ENCODE measurements around the gene BST2.

The BST2 gene

GRCh38 chr19:17390665-17391370, 14.6 kb downstream of the BST2 start:
- DNase-seq (ENCODE audit: low spot score): peak; percentile 98
- TF ChIP-seq CTCF (IDR thresholded peaks at IDR 0.05; ENCODE audit: borderline replicate concordance, control extremely low read depth, extremely low read depth, insufficient read depth, missing control alignments): peak; percentile 92
- in situ Hi-C loops (cut with MboI; ENCODE audit: low sequenced_read_pairs, unreplicated experiment): no loop called here

DNA sequence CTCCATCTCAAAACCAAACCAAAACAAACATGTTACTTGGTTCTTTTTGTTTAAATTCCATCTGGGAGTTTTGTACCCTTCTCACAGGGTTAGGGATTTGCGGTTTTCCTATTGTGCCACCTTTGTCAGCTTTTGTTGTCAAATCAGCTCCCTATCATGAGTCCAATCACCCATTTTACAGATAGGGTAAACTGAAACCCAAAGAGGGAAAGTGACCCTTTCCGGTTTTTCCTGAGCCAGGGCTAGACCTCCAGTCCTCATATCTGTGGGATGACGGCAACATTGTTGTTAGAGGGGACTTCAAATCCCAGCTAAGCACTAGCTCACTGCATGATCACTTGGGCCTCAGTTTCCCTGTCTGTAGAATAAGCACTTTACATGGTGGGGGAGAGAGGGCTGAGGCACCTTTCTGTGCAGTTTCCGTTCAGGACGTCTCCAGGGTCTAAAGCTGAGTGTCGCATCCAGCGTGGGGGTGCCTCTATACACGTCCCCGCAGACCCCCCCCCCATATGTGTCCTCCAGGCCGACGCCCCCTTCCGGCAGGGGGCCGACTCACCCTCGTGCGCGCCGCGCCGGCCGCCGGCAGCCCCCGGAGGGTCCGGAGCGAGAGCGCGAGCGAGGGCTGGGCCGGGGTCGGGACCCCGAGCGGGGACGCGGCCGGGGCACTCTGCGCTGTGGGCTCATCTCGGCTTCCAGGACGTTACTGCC, 15.3 kb downstream of the BST2 start:
- peak; percentile 10 for TF ChIP-seq CTCF (IDR thresholded peaks at IDR 0.05; ENCODE audit: borderline replicate concordance, control extremely low read depth, extremely low read depth, insufficient read depth, missing control alignments)
- peak; percentile 35 for DNase-seq (ENCODE audit: low spot score)
- in situ Hi-C loops (cut with MboI; ENCODE audit: low sequenced_read_pairs, unreplicated experiment): loop anchor here (5.0 to 10.0 kb wide), 2 partner anchors 43 to 95 kb away; no protein-coding TSS in a partner anchor

GRCh38 chr19:17389288-17389687, 16.1 kb downstream of the BST2 start:
- in situ Hi-C loops (cut with MboI; ENCODE audit: low sequenced_read_pairs, unreplicated experiment): loop anchor here (5.0 to 10.0 kb wide), 2 partner anchors 42 to 94 kb away; no protein-coding TSS in a partner anchor
- DNase-seq (ENCODE audit: low spot score): no peak
- TF ChIP-seq CTCF (IDR thresholded peaks at IDR 0.05; ENCODE audit: borderline replicate concordance, control extremely low read depth, extremely low read depth, insufficient read depth, missing control alignments): no peak

DNA sequence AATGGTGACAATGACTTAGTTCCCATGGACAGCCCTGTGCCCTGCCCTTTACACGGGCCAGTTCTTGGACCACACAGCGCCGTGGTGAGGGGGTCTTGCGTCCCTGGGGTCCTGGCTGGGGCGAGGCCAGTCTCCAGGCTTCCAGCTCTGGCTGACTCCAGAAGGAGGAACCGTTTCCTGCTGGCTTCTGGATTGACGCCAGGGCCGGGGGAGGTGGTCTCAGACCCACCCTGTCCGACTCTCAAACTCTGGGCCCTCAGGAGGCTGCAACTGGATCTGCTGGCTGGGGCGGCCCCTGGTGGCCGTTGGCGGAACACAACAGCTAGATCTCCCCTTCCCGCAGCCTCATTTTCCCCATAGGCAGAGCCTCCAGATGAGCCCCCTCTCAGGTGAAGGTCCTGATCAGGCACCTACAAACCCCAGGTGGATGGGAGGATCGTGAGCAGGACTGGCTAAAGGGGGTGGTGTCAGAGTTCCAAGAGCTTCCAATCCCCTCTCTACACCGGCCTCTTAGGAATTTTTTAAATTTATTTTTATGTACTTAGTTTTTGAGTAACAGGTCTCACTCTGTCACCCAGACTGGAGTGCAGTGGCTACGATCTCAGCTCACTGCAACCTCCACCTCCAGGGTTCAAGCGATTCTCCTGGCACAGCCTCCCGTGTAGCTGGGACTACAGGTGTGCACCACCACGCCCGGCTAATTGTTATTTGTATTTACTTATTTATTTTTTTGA, 19.4 kb downstream of the BST2 start:
- in situ Hi-C loops (cut with MboI; ENCODE audit: low sequenced_read_pairs, unreplicated experiment): loop anchor here (5.0 to 10.0 kb wide), 2 partner anchors 39 to 91 kb away; no protein-coding TSS in a partner anchor
- peak; percentile 90 for TF ChIP-seq CTCF (IDR thresholded peaks at IDR 0.05; ENCODE audit: borderline replicate concordance, control extremely low read depth, extremely low read depth, insufficient read depth, missing control alignments)
- peak; percentile 83 for DNase-seq (ENCODE audit: low spot score)

- TF ChIP-seq CTCF (IDR thresholded peaks at IDR 0.05; ENCODE audit: borderline replicate concordance, control extremely low read depth, extremely low read depth, insufficient read depth, missing control alignments): no peak
These were observed 24.8 kb downstream of the BST2 start for GRCh38 chr19:17380426-17381138.

GRCh38 chr19:17379221-17379631, 26.2 kb downstream of the BST2 start:
- TF ChIP-seq CTCF (IDR thresholded peaks at IDR 0.05; ENCODE audit: borderline replicate concordance, control extremely low read depth, extremely low read depth, insufficient read depth, missing control alignments): no peak
- DNase-seq (ENCODE audit: low spot score): no peak
- in situ Hi-C loops (cut with MboI; ENCODE audit: low sequenced_read_pairs, unreplicated experiment): no loop called here

More at GRCh38 chr19:17380426-17381138, 24.8 kb downstream of the BST2 start:
- no peak for DNase-seq (ENCODE audit: low spot score)
- in situ Hi-C loops (cut with MboI; ENCODE audit: low sequenced_read_pairs, unreplicated experiment): loop anchor here (10.0 kb wide), 1 partner anchor 86 kb away; no protein-coding TSS in a partner anchor
